Gastrocnemius medialis (tissue), 4 donors: ENCODE measurements around the gene NIT1. TPM values are rescaled to one million over a fixed set of nuclear protein-coding genes. Genes with fewer than 3 reads are reported as not detected.

Experiments used
- ATAC-seq, 2 donors: fragments of 150-250 bp; one replicate each; pipeline ENCODE4 v1.9.1; 2016
- DNase-seq, 2 donors: peaks; one replicate each; pipeline ENCODE4 v3.0.0-alpha.2; 2019
- H3K27ac ChIP-seq, 4 donors: fragments of 200-600 bp; sonication (generic); 1 replicate in 1 of 4; 2 replicates in 3 of 4; pipeline ENCODE4 v1.5.1; 2016 to 2018; ENCODE audit warnings: mild to moderate bottlenecking in 2 of 4, moderate library complexity in 1 of 4
- H3K27me3 ChIP-seq, 3 donors: fragments of 200-600 bp; sonication (generic) in 2 of 3; 1 replicate in 1 of 3; 2 replicates in 2 of 3; pipeline versions ENCODE4 v1.5.1 to v1.6.0; 2016 to 2019; ENCODE audit warnings: mild to moderate bottlenecking in 1 of 3, moderate library complexity in 1 of 3
- H3K36me3 ChIP-seq, 2 donors: fragments of 200-600 bp; sonication (generic) in 1 of 2; one replicate each; pipeline ENCODE4 v1.5.1; 2017 to 2018
- H3K4me1 ChIP-seq, 2 donors: fragments of 200-600 bp; sonication (generic) in 1 of 2; one replicate each; pipeline ENCODE4 v1.5.1; 2016 to 2017; ENCODE audit warnings: mild to moderate bottlenecking in 2 of 2
- H3K4me3 ChIP-seq, 4 donors: fragments of 200-600 bp; sonication (generic) in 3 of 4; 1 replicate in 1 of 4; 2 replicates in 3 of 4; pipeline ENCODE4 v1.5.1; 2016 to 2019; ENCODE audit warnings: mild to moderate bottlenecking in 2 of 4
- H3K9me3 ChIP-seq, 3 donors: fragments of 200-600 bp; sonication (generic) in 2 of 3; 1 replicate in 1 of 3; 2 replicates in 2 of 3; pipeline ENCODE4 v1.5.1; 2016 to 2019
- POLR2A ChIP-seq, 2 donors: fragments of 450-650 bp; IDR thresholded peaks; one replicate each; pipeline ENCODE4 v1.6.1; 2017; ENCODE audit warnings: antibody characterized with exemption in 2 of 2, mild to moderate bottlenecking in 2 of 2, moderate library complexity in 2 of 2
- in situ Hi-C, 4 donors: fragments of 200-750 bp; cut with MboI; loops; one replicate each; pipeline versions ENCODE4 v1.15.0 to v1.8.0; 2017; ENCODE audit warnings: low sequenced_read_pairs in 4 of 4
- intact Hi-C: fragments of 100-400 bp; cut with DNase I; formaldehyde crosslinking; loops from one replicate; pipeline ENCODE4 v1.15.1; 2023; ENCODE audit warnings: low total_unique reads
- total RNA-seq, 4 donors: library from RNA; depleted of rRNA; stranded (reverse); fragments of >200 nt; gene quantifications; one replicate each; pipeline versions ENCODE4 v1.1.0 to v1.2.3, GENCODE V29; 2016
- TF ChIP-seq, protein P1 (sequence below), 5 experiments: fragments of 450-650 bp in 3 of 5; fragments of 200-600 bp in 2 of 5; sonication (generic) in 2 of 5; IDR thresholded peaks in 4 of 5; conservative IDR thresholded peaks in 1 of 5; 1 replicate in 4 of 5; 2 replicates in 1 of 5; pipeline ENCODE4 v1.5.1; 2016 to 2019; ENCODE audit warnings: antibody characterized with exemption in 5 of 5, mild to moderate bottlenecking in 3 of 5, moderate library complexity in 3 of 5

The NIT1 gene
- total RNA-seq, 4 donors from 2014 or later, result 16.1 to 20.4 (median 17.9) TPM

DNA sequence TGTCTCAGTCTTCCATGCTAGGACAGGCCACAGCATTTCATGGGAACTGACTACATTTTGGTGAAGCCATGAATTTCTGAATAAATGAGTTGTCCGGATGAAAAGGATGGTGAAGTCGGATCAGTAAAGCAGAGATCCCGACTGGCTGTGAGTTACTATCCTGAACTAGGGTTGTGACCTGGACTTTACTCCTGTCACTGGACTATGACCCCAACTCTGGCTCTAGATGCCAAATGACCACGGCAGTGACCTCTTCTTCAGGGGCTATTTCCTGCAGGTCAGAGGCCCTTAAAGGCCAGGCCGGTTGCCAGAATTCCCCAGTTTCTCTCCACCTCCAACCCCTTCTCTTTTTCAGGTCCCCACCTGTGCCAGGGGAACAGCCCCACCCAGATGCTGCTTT, 26.8 kb upstream of the NIT1 start:
- no peaks in the 10 kb centered on the region for H3K27me3 ChIP-seq
- H3K9me3 ChIP-seq, result no peaks in the 10 kb centered on the region
- no peaks in the 10 kb centered on the region for H3K4me1 ChIP-seq
- H3K36me3 ChIP-seq, result no peaks in the 10 kb centered on the region
- H3K4me3 ChIP-seq, result no peak overlapping the region
- no peak for DNase-seq
- no peak overlapping the region for H3K27ac ChIP-seq
- TF ChIP-seq, protein P1, sequence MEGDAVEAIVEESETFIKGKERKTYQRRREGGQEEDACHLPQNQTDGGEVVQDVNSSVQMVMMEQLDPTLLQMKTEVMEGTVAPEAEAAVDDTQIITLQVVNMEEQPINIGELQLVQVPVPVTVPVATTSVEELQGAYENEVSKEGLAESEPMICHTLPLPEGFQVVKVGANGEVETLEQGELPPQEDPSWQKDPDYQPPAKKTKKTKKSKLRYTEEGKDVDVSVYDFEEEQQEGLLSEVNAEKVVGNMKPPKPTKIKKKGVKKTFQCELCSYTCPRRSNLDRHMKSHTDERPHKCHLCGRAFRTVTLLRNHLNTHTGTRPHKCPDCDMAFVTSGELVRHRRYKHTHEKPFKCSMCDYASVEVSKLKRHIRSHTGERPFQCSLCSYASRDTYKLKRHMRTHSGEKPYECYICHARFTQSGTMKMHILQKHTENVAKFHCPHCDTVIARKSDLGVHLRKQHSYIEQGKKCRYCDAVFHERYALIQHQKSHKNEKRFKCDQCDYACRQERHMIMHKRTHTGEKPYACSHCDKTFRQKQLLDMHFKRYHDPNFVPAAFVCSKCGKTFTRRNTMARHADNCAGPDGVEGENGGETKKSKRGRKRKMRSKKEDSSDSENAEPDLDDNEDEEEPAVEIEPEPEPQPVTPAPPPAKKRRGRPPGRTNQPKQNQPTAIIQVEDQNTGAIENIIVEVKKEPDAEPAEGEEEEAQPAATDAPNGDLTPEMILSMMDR (IDR thresholded peaks at IDR 0.05 in 4 of 5, conservative IDR thresholded peaks at IDR 0.05 in 1 of 5), result no peak
- TF ChIP-seq POLR2A (IDR thresholded peaks at IDR 0.05), result no peak
- no peak for ATAC-seq
- intact Hi-C loops, result loop anchor here (10.0 kb wide), 1 partner anchor 256 kb away; no protein-coding TSS in a partner anchor
- in situ Hi-C loops, result loop anchor here in 2 of 4 donors (10.0 kb wide), 1 partner anchor 96 kb away; no protein-coding TSS in a partner anchor

DNA sequence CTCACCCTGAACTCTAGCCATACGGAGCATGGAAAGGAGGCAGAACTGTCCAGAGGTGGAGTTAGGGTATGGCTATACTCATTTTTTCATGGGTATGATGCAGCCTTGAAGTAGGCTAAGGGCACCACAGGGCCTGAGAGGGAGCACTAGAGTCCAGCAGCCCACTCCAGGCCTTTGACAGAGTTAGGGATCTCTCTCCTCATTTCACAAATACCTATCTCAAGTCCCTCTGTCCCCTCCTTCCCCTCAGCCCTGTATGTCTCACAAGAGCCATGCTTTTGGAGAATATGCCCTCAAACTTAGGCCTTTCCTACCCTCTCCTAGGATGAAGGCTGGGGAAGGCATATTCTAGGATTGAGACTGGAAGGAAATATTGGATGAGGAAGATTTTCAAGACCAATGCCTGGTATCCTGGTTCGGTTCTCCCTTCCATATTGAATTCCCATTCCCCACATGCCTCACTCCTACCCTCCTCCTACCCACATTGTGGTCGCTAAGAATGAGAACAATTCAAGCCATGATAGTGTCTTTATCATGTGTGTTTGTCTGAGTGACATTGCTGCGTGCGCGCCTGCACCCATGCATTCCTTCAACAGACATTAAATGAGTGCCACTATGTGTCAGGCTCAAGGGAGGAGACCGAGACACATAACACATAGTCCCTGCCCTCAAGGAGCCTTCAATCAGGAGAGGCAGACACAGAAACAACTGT, 26.0 kb upstream of the NIT1 start:
- Histone ChIP-seq H3K27me3 (no peaks in the 10 kb centered on the region), H3K4me3 (no peak overlapping the region), H3K9me3 (no peaks in the 10 kb centered on the region), H3K4me1 (peaks cover 0 to under 1% of the 10 kb centered on the region in 2 donors), H3K36me3 (no peaks in the 10 kb centered on the region), H3K27ac (no peak overlapping the region)
- TF ChIP-seq, protein P1 (IDR thresholded peaks at IDR 0.05 in 4 of 5, conservative IDR thresholded peaks at IDR 0.05 in 1 of 5), result no peak
- TF ChIP-seq POLR2A (IDR thresholded peaks at IDR 0.05), result no peak
- in situ Hi-C loops (loop anchor here in 2 of 4 donors (10.0 kb wide), 1 partner anchor 97 kb away; no protein-coding TSS in a partner anchor), intact Hi-C loops (loop anchor here (10.0 kb wide), 1 partner anchor 257 kb away; no protein-coding TSS in a partner anchor)
- DNase-seq, result no peak
- no peak for ATAC-seq

DNA sequence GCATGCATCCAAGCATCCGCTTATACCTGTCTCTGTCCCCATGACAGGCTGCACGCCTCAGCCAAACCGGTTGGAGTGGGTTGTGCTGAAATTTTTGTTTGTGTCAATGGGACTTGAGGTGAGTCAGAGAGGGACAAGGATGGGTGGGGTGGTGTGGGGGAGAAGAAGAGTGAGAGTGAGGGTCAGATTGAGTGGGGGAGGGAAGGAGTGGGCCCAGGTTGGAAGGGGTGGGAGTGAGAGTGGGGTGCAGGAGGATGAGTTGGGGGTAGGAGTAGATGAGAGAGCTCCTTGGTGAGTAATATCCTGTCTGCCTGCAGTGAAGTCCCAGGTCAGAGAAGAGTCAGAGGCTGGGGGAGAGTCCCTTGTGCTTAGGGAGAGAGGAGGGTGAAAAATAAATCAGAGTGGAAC, 25.3 kb upstream of the NIT1 start:
- TF ChIP-seq POLR2A (IDR thresholded peaks at IDR 0.05), result no peak
- TF ChIP-seq, protein P1 (IDR thresholded peaks at IDR 0.05 in 4 of 5, conservative IDR thresholded peaks at IDR 0.05 in 1 of 5), result no peak
- Histone ChIP-seq H3K27me3 (no peaks in the 10 kb centered on the region), H3K4me3 (no peak overlapping the region), H3K9me3 (no peaks in the 10 kb centered on the region), H3K4me1 (peaks cover 0 to 6% of the 10 kb centered on the region in 2 donors), H3K36me3 (no peaks in the 10 kb centered on the region), H3K27ac (no peak overlapping the region)
- in situ Hi-C loops, result loop anchor here in 2 of 4 donors (10.0 kb wide), 1 partner anchor 98 kb away; no protein-coding TSS in a partner anchor
- no peak for ATAC-seq
- DNase-seq, result no peak
- intact Hi-C loops, result loop anchor here (10.0 kb wide), 1 partner anchor 258 kb away; no protein-coding TSS in a partner anchor

DNA sequence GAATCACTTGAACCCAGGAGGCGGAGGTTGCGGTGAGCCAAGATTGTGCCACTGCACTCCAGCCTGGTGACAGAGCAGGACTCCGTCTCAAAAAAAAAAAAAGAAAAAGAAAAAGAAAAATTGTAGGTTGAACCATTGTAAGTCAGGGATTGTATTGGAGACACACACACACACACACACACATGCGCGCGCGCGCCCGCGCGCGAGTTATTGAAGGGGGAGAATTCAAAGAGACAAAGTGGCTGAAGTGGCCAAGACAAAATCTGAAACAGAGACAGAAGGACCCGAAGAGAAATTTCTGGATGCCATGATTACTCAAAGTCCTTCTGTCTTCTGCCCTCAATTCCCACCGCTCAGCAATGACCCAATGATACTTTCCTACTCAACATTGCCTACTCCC, 23.4 kb upstream of the NIT1 start:
- H3K27me3 ChIP-seq, result no peaks in the 10 kb centered on the region
- intact Hi-C loops, result loop anchor here (10.0 kb wide), 1 partner anchor 260 kb away; no protein-coding TSS in a partner anchor
- H3K27ac ChIP-seq, result no peak overlapping the region
- in situ Hi-C loops, result loop anchor here in 2 of 4 donors (10.0 kb wide), 1 partner anchor 100 kb away; no protein-coding TSS in a partner anchor
- H3K9me3 ChIP-seq, result no peaks in the 10 kb centered on the region
- peaks cover 5 to 19% of the 10 kb centered on the region in 2 donors for H3K4me1 ChIP-seq
- TF ChIP-seq, protein P1 (IDR thresholded peaks at IDR 0.05 in 4 of 5, conservative IDR thresholded peaks at IDR 0.05 in 1 of 5), result no peak
- no peak for TF ChIP-seq POLR2A (IDR thresholded peaks at IDR 0.05)
- no peak overlapping the region for H3K4me3 ChIP-seq
- no peaks in the 10 kb centered on the region for H3K36me3 ChIP-seq
- ATAC-seq, result no peak
- DNase-seq, result no peak
